ENCODE measurements around the gene SYNE3.

- no peak for TF ChIP-seq CTCF (IDR thresholded peaks at IDR 0.05)
- no peak for TF ChIP-seq POLR2A (IDR thresholded peaks at IDR 0.05)
These were observed 3.2 kb downstream of the SYNE3 start for GRCh38 chr14:95513291-95513690.
